RWPE1 (cell line): Measurements from ENCODE around the gene SLC25A26.

ENCODE experiments used
- CTCF ChIA-PET: fragments of 350-600 bp; sonication (Branson Sonifier 250); formaldehyde crosslinking; extraction: SDS; loops from one replicate; lab custom pipeline; 2021; lab: Yijun Ruan, JAX
- POLR2A ChIA-PET: fragments of 400-600 bp; formaldehyde crosslinking; extraction: SDS; loops from one replicate; lab custom pipeline; 2020; ENCODE audit warnings: antibody characterized with exemption; ENCODE audit not compliant: low non-redundant PET; lab: Yijun Ruan, JAX
- DNase-seq: peaks from one replicate; pipeline ENCODE4 v3.0.0; 2012; ENCODE audit warnings: low spot score
- H3K27ac ChIP-seq: fragments of 450-650 bp; 2 replicates; pipeline ENCODE4 v1.5.1; 2017
- CTCF ChIP-seq: fragments of 450-650 bp; conservative IDR thresholded peaks from 2 replicates; pipeline ENCODE4 v1.5.1; 2017; ENCODE audit warnings: low read depth, mild to moderate bottlenecking

The SLC25A26 gene

GRCh38 chr3:66423791-66424190, 203.0 kb downstream of the SLC25A26 start:
- no peak for TF ChIP-seq CTCF
- DNase-seq = no peak
- CTCF ChIA-PET = no interaction called here
- POLR2A ChIA-PET = no interaction called here
- H3K27ac ChIP-seq = no peak overlapping the region

- no peak for DNase-seq
- CTCF ChIA-PET = interaction anchor here (0.7 kb wide), 1 partner anchor 1561 kb away, joined by 3 read pairs; no protein-coding TSS in a partner anchor
- TF ChIP-seq CTCF = no peak
- H3K27ac ChIP-seq = no peak overlapping the region
- POLR2A ChIA-PET = no interaction called here
Observed at GRCh38 chr3:66425032-66425431, 204.2 kb downstream of the SLC25A26 start.

- H3K27ac ChIP-seq = no peak overlapping the region
- POLR2A ChIA-PET = no interaction called here
- DNase-seq = no peak
- no peak for TF ChIP-seq CTCF
- CTCF ChIA-PET = no interaction called here
Observed at GRCh38 chr3:66425576-66426114, 204.8 kb downstream of the SLC25A26 start.

- POLR2A ChIA-PET = no interaction called here
- no peak for TF ChIP-seq CTCF
- no peak overlapping the region for H3K27ac ChIP-seq
- CTCF ChIA-PET = no interaction called here
- no peak for DNase-seq
Observed at GRCh38 chr3:66426135-66426534, 205.3 kb downstream of the SLC25A26 start.

- ChIA-PET CTCF (no interaction called here), POLR2A (no interaction called here)
- no peak for DNase-seq
- TF ChIP-seq CTCF = no peak
- no peak overlapping the region for H3K27ac ChIP-seq
Observed at GRCh38 chr3:66427352-66427751, 206.6 kb downstream of the SLC25A26 start.

- peak overlapping the region; percentile 90; the same call in 1 of the 2 replicates for H3K27ac ChIP-seq
- no peak for DNase-seq
- ChIA-PET POLR2A (no interaction called here), CTCF (interaction anchor here (0.7 kb wide), 1 partner anchor 131 kb away, joined by 3 read pairs; no protein-coding TSS in a partner anchor)
- TF ChIP-seq CTCF = no peak
Observed at GRCh38 chr3:66427951-66428474, 207.2 kb downstream of the SLC25A26 start.
